Neural progenitor cell (in vitro differentiated cells): Measurements from ENCODE around the gene SLC4A1.

Experiments used
- CTCF ChIP-seq: fragments of 200-600 bp; sonication (generic); IDR thresholded peaks from 2 replicates; pipeline ENCODE4 v1.5.1; 2017; ENCODE audit warnings: antibody characterized with exemption, mild to moderate bottlenecking
- EZH2 ChIP-seq: fragments of 200-600 bp; sonication (generic); IDR thresholded peaks from 2 replicates; pipeline ENCODE4 v1.6.1; 2017; ENCODE audit warnings: antibody characterized with exemption, mild to moderate bottlenecking, moderate library complexity
- EZH2phosphoT487 ChIP-seq: fragments of 200-600 bp; sonication (generic); IDR thresholded peaks from 2 replicates; pipeline ENCODE4 v1.6.1; 2017; ENCODE audit warnings: antibody characterized with exemption

DNA sequence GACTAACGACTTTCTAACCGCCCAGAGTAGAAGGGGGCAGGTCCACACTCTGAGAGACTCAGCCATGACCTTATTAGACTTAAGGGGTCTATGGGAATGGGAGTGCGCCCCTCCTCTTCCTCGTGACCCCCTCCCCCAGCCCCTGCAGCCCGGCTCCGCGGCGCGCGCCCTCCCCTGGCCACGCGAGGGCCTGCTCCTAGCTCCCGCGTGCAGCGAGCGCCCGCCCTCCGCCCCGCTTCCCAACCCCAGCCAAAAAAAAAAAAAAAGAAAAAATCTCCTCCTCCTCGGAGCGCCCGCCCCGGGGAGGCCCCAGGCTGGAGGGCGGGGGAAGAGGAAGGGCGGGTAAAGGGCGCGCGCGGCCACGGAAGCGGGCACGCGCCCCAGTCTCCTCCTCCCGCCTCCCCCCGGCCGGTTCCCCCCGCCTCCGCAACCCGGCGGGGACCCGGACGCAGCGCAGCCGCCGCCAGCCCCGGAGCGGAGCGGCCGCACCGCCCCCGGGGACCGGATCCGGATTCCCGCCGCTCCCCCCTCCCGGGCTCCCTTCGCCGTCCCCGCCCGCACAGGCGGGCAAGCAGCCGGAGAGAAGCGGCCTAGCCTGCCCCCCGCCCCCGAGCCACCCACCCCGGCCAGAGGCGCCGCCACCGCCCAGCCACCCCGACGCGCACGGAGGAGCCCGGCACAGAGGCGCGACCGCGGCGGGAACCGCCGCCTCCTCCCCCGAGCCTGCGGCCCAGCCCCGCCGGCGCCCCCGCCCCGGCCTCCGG is 49.4 kb downstream of the SLC4A1 start:
- TF ChIP-seq CTCF = peak; percentile 66
- no peak for TF ChIP-seq EZH2
- no peak for TF ChIP-seq EZH2phosphoT487
